Measurements from ENCODE around the gene TOMM20L. TPM values are rescaled to one million over a fixed set of nuclear protein-coding genes. Genes with fewer than 3 reads are reported as not detected.
"Not testable (repeated sequence)": the region's sequence is repeated elsewhere in the genome, so short reads cannot be mapped to it uniquely, and the experiment has no call there.

Gene TOMM20L
- total RNA-seq (under 1 TPM in 3 of 6 donors, not detected in 3; 0.25 to 0.51 (median 0.38) TPM), polyA plus RNA-seq (not detected)

DNA sequence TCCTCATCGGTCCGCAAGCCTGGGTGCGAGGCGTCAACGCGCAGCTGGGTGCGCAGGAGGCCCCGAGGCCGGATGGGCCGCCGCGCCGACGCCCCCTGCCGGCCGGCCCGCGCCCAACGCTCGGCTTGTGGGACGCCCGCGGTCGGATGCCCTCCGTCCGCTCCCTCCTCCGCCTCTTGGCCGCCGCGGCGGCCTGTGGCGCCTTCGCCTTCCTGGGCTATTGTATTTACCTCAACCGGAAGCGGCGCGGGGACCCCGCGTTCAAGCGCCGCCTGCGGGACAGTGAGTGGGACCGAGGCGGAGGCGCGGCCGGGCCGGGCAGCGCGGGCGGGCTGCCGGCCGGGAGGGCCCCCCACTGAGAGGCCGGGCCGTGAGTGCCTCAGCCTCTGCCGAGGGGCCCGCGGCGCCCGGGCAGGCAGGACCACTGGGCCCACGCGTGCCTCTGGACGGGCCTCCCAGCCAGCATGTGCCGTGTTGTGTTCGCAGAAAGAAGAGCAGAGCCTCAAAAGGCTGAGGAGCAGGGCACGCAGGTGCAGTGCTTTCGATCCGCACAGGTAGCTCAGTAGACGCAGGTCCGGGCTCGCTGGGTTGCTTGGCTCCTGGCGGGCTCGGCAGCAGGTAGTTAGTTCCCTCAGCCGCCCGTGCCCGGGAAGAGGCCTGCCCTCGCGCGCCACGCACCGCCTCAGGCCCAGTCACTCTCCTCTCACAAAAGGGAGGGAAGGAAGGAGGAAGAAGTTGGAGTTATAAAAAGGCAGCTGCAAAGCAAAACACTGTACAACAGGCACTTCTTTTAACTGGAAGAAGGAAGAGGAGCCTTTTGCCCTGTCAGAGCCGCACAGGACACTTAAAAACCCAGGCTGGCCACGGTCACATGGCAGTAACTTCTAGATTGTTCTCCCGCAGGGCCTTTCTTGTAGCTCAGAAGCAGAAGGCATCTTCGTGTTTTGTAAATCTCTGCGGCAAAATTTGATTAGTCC lies at the start of gene TOMM20L:
Gene TOMM20L, plus strand, starts transcription at position 119 of the 977 bp plus-strand sequence. Its CDS starts 28 bp downstream, at position 147.
- H3K36me3 ChIP-seq, result no peaks in the 10 kb centered on the region
- H3K27me3 ChIP-seq, result no peaks in the 10 kb centered on the region
- no peaks in the 10 kb centered on the region for H3K9me3 ChIP-seq
- peak; percentile 63 to 91 (median 78) for DNase-seq
- TF ChIP-seq, protein P1, sequence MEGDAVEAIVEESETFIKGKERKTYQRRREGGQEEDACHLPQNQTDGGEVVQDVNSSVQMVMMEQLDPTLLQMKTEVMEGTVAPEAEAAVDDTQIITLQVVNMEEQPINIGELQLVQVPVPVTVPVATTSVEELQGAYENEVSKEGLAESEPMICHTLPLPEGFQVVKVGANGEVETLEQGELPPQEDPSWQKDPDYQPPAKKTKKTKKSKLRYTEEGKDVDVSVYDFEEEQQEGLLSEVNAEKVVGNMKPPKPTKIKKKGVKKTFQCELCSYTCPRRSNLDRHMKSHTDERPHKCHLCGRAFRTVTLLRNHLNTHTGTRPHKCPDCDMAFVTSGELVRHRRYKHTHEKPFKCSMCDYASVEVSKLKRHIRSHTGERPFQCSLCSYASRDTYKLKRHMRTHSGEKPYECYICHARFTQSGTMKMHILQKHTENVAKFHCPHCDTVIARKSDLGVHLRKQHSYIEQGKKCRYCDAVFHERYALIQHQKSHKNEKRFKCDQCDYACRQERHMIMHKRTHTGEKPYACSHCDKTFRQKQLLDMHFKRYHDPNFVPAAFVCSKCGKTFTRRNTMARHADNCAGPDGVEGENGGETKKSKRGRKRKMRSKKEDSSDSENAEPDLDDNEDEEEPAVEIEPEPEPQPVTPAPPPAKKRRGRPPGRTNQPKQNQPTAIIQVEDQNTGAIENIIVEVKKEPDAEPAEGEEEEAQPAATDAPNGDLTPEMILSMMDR (IDR thresholded peaks at IDR 0.05), result peak; percentile 85 to 89 (median 86)
- no peak for FAIRE-seq
- H3K27ac ChIP-seq, result peak within 1 kb of the TSS; percentile 76 to 84 (median 82)
- H3K4me3 ChIP-seq, result peak within 1 kb of the TSS; percentile 53 to 67 (median 60)
- intact Hi-C loops (cut with DNase I), result no loop called here
- WGBS, 2 donors, result 6 to 8% methylated on average over 80 to 86 of the region's 86 CpGs
- peak; percentile 89 to 94 (median 92) for ATAC-seq
- peaks cover 0 to 6% (median 0%) of the 10 kb centered on the region in 3 donors for H3K4me1 ChIP-seq

DNA sequence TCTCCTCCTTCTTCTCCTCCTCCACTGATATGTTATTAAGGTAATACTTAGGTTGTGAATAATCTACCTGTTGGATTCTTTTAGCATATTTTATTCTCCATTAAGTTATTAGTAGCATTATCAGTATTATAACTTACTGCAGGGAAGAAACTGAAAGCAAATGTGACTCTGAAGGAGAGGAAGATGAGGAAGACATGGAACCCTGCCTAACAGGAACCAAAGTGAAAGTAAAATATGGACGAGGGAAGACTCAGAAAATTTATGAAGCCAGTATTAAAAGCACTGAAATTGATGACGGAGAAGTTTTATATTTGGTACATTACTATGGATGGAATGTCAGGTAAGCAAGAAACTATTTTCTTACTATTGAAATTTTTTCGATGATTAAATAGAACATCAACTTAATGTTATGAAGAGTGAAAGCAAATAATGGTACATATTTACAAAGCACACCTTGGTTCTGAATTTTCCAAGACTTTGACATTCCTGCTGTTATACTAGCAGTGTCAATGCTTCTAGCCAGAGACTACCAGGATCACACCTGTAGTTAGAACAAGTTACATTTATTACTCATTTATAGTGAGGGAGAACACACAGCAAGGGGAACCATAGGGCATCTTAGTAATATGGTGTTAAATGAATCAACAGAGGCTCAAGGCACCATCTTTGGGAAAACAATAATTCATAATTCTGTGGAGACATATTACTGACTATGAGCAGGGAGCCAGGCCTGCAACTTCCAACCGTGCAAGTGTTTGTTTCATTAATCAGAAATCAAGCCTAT lies 42.0 kb upstream of the TOMM20L start:
- peaks cover 0 to 8% (median 0%) of the 10 kb centered on the region in 3 donors for H3K4me1 ChIP-seq
- no peak for DNase-seq
- intact Hi-C loops (cut with DNase I), result no loop called here
- TF ChIP-seq, protein P1 (IDR thresholded peaks at IDR 0.05), result no peak
- peak overlapping the region in 1 of 4 donors; percentile 3 for H3K4me3 ChIP-seq
- H3K27ac ChIP-seq, result peak overlapping the region in 1 of 4 donors; percentile 20
- ATAC-seq, result peak in 3 of 4 donors; percentile 30 to 63 (median 61)
- 74% methylated on average over 4 of the region's 4 CpGs for WGBS, 2 donors
- peaks cover 0 to 31% (median 0%) of the 10 kb centered on the region in 3 donors for H3K36me3 ChIP-seq
- no peaks in the 10 kb centered on the region for H3K9me3 ChIP-seq
- no peak for FAIRE-seq
- H3K27me3 ChIP-seq, result no peaks in the 10 kb centered on the region

DNA sequence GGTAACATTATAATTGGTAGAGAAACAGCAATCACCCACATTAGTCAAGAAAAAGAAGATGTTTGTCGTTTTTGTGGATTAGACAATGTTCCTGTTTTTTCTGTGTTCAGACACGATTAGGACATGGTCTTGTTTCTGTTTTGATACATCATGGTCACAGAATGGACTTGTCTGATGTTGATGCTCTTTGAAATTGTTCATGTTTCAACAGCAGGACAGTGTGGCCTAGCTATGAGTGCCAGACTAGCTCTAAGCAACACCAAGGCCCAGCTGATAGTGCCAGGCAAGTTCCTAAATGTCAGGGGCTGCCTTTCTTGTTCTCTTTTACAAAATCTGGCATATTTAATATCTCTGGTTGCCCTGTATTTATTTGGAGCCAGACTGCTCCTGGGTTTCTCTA lies 40.9 kb upstream of the TOMM20L start:
- H3K27me3 ChIP-seq, result no peaks in the 10 kb centered on the region
- intact Hi-C loops (cut with DNase I), result no loop called here
- ATAC-seq (no peak), DNase-seq (no peak), FAIRE-seq (no peak)
- H3K27ac ChIP-seq, result no peak overlapping the region
- TF ChIP-seq, protein P1 (IDR thresholded peaks at IDR 0.05), result no peak
- no peak overlapping the region for H3K4me3 ChIP-seq
- peaks cover 0 to 8% (median 0%) of the 10 kb centered on the region in 3 donors for H3K4me1 ChIP-seq
- WGBS, 2 donors, result 86 to 87% methylated on average over 2 of the region's 2 CpGs
- H3K9me3 ChIP-seq, result no peaks in the 10 kb centered on the region
- H3K36me3 ChIP-seq, result peaks cover 0 to 23% (median 0%) of the 10 kb centered on the region in 3 donors

DNA sequence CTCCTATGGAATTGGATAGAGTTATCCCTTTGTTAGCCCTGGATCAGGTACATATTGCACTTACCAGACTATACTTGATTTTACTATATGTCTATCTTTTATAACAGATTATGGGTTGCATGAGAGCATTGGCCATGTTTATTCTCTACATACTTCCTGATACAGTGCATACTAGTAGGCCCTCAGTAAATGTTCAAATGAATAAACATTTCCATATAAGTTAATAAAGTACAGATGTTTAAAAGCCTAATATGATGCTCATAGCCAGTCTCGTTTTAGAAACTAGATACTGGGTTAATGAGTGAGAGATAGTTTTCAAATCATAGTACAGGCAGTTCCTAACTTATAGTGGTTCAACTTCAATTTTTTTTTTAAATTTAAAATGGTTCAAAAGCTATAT lies 39.5 kb upstream of the TOMM20L start:
- intact Hi-C loops (cut with DNase I), result no loop called here
- TF ChIP-seq, protein P1 (IDR thresholded peaks at IDR 0.05), result no peak
- DNase-seq (no peak), ATAC-seq (no peak), FAIRE-seq (no peak)
- Histone ChIP-seq H3K27ac (no peak overlapping the region), H3K4me3 (no peak overlapping the region), H3K27me3 (no peaks in the 10 kb centered on the region), H3K9me3 (no peaks in the 10 kb centered on the region), H3K4me1 (peaks cover 0 to 8% (median 0%) of the 10 kb centered on the region in 3 donors), H3K36me3 (peaks cover 6 to 31% (median 7%) of the 10 kb centered on the region in 3 donors)
- WGBS, 2 donors, result 89 to 90% methylated on average over 1 of the region's 1 CpG

DNA sequence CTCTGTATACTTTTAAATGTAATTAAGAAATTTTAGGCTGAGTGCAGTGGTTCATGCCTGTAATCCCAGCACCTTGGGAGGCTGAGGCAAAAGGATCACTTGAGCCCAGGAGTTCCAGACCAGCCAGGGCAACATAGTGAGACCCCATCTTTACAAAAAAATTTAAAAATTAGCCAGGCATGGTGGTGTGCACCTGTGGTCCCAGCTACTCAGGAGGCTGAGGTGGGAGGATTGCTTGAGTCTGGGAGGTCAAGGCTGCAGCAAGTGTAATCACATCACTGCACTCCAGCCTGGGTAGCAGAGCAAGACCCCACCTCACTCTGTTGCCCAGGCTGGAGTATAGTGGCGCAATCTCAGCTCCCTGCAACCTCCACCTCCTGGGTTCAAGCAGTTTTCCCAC lies 33.5 kb upstream of the TOMM20L start:
- H3K9me3 ChIP-seq, H3K27ac ChIP-seq, FAIRE-seq, H3K4me3 ChIP-seq, H3K27me3 ChIP-seq, H3K4me1 ChIP-seq, DNase-seq, ATAC-seq: not testable (repeated sequence)
- intact Hi-C loops (cut with DNase I), result loop anchor here in 1 of 3 donors (10.0 kb wide), 1 partner anchor 257 kb away; no protein-coding TSS in a partner anchor
- 95 to 100% methylated on average over 1 of the region's 1 CpG for WGBS, 2 donors
- peaks cover 6 to 31% (median 18%) of the 10 kb centered on the region in 3 donors for H3K36me3 ChIP-seq

Data from pancreas (tissue), 10 donors.